HG02981 (cell line): ENCODE data around the gene ZXDC.

ENCODE experiments used
- ATAC-seq: cut with Tn5 transposase; IDR thresholded peaks from one replicate; pipeline ENCODE4 v1.9.1; 2021; ENCODE audit warnings: mild to moderate bottlenecking, moderate library complexity; ENCODE audit not compliant: unreplicated experiment

The ZXDC gene

DNA sequence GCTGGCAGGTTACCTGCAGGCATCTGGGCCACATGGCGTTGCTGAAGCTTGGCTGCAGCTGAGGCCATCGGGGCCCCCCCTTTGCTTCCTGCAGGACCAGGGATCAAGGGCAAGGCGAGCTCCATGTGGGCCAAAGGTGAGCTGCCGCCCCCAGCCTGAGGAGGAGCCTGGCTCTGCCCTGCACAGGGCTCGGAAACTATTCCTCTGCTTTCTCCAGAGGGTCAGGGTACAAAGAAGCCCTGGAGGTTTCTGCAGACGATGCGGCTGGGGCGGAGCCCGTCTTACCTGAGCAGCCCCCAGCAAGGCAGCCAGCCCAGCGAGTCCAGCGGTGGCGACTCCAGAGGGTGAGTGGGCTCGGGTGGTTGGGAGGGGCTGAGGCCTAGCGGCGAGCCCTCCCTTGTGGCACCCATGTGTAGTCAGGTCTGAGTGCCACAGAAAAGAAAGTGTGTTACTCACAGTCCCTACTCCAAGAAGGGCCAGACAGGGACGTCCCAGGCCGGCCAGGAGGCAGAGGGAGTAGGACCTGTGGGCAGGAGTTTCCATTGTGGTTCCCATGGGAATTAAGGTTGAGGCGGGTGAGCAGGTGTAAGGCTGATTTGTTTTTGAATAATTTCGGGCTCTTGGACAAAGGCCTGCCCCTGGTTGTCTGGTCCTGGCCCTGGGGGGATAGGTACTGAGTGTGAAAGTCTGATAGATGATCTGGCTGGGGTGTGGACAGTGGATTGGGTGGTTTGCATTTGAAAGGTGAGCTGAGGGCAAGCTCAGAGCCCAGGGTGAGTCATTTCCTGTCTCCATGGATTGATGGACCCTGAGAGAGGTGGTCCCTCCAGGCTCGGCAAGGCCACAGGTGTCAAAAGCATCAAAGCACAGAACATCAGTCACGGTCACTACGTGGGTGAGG is 55.6 kb downstream of the ZXDC start:
- ATAC-seq: no peak

DNA sequence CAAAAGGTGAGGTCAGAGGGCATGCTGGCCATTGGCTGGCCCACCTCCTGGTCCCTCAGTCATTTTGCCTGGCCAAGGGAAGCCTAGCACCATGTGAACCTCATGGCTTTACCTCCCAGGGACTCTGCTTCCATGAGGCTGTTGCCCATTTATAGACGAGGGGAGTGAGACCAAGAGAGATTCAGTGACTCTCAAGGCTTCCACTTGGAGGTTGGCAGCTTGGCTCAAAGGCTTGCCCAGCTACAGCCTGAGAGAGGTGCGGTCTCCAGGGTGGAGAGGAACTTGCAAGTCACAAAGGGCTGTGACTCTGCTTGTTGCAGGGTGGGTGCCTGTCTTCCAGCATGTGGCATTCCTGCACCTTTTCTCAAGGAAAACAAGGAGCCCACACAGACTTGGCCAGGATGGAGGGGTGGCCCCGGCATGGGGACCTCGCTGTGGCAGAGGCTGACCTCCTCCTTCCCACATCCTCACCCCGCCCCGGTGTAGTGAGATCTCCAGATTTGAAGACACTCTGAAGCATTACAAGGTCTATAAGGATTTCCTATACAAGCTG is 56.5 kb downstream of the ZXDC start:
- no peak for ATAC-seq

DNA sequence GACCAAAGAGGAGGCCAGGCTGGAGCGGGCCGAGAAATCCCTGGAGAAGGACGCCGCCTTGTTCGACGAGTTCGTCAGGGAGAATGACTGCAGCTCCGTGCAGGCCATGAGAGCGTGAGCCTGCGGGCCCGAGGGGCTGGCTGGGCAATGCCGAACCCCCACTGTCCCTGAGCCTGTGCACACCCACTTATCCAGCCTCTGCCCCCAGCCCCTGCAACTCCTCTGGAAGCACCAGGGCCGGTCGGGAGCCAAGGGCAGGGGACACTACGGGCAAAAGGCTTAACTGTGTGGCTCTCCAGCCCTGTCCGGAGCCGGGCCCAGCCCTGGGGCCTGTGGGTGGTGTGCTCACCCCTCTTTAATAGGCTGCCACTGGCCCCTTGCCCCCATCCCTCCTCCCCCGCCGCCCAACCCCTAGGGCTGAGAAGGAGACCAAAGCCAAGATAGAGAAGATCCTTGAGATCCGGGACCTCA is 57.0 kb downstream of the ZXDC start:
- no peak for ATAC-seq

DNA sequence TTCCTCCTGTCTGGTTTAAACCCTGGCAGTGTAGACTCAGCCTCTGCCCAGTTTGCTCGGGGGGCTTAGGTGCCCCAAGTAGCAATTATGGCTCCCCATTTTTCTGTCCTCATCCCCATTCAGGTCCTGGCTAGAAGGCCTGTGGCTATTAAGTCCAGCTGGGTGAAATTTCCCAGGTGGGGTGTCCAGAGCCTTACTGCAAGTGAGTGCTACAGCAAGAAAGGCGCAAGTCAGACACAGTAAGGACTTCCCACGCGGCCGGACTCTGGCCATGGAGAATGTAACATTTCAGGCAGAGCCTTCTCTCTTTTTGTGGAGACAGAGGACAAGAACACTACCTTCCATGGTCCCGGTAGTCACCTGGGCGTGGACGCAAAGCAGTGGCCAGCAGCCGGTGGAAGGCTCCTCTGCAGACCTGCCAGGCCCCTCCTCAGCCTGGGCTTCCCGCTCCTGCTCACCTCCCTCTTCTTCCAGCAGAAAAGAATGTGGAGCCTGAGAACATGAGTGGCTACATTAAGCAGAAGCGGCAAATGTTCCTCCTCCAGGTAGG is 57.6 kb downstream of the ZXDC start:
- ATAC-seq: no peak

DNA sequence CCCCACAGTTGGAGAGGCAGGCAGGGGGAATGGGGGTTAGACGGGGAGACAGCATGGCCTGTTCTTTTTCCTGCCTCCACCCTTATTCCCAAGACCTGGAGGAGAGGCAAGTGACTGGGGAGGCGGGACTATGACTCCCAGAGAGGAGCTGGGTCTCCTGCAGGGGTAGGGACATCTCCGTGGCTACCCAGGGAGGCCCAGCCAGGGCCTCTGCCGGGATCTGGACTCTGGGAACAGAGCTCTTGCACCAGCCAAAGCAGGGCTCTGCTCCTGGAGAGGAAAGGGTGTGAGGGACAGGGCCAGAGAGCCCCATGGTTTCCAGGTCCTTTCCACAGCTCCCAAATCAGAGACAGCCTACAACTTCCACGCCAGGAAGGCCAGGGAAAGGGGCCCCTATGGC is 58.2 kb downstream of the ZXDC start:
- no peak for ATAC-seq

DNA sequence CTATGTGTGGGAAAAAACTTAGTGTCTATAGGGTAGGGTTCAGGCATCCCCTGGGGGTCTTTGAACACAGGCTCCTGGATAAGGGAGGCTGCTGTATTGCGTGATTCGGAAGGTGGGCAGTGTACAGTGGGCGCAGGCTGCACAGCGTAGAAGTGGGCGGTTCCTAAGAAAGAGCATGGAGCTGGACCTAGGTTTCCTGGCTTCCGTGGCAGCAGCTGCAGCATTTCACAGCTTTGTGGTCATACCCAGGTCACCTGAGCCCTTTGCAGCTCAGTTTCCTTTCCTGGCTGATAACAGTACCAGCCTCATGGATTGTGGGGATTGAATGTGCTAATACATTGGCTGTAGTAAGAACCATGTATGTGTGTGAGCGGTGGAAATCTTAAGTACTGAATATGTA is 58.7 kb downstream of the ZXDC start:
- no peak for ATAC-seq

DNA sequence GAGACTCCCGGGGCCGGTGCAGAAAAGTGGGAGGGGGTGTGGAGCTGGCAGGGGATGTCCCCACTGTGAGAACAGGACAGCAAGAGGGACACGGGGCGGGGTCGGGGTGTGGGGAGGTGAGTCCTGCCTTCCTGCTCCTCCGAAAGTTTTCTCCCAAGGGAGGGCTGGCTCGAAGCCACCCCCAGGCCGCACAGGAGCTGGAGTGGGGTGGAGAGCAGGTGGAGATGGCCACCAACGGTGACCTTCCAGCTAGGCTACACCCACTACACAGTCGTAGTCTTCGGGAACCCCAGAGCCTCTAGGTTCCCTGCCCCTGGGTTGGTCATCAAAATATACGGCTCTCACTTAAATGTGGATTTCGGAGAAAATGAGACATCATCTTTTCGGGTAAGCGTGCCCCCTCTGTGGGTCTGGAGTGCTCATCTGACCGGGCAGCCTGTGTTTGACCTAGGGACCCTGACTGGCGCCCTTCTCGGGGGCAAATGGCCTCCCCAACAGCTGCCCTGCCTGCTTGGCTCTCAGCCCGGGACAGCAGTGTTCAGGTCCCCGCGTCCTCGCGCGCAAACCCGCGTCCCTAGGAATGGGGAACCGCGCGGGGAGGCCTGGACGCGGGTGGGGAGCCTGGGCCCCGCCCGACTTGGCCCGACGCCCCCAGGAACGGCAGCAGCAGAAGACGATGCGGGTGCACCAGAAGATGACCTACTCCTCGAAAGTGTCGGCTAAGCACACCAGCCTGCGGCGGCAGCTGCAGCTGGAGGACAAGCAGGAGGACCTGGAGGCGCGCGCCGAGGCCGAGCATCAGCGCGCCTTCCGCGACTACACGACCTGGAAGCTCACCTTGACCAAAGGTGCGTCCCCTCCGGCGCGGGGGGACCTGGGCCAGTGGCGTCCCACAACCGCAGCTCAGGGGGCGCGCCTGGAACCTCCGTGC is 59.8 kb downstream of the ZXDC start:
- no peak for ATAC-seq

DNA sequence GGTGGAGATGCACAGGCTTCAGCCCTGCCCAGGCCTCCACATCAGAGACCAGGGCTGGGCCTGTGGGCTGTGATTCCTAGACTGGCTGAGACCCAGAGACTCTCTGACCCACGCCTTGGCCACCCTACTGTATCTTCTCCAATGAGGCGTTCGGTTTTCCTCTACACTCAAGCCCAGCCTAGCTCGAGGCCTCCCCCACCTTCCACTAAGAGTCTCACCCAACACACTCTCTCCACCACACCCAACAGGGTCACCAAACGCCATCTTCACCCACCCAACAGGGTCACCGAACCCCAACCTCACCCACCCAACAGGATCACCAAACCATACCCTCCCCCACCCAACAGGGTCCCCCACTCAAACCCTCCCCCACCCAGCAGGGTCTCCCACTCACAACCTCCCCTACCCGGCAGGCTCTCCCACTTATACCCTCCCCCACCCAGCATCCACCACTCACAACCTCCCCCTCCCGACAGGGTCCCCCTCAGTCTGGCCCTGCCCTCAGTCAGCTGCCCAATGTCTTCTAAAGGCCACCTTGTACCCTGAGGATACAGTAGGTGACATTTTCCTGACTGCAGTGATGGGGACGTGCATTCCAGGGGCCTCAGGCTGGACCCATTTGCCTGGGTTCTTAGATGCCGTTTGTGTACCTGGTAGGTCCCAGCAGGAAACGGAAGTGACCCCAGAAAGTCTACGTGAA is 60.6 kb downstream of the ZXDC start:
- no peak for ATAC-seq

DNA sequence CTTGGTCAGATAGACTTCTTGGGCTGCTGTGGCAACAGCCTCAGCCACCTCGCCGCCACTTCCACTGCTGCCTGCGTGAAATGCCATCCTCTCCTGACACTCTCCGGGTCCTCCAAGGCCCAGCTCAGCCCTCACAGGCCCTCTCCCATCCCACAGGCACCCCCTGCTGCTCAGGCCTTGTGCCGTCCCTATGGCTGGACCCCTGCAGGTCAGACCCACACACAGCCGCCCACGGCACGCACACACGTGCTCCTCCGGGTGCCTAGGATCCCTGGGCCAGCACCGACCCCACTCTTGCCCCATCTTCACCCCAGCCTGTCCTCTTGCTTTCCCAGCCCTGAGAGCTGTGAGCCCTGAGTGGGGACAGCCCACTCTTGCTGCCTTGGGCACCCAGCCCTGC is 61.3 kb downstream of the ZXDC start:
- ATAC-seq: no peak

DNA sequence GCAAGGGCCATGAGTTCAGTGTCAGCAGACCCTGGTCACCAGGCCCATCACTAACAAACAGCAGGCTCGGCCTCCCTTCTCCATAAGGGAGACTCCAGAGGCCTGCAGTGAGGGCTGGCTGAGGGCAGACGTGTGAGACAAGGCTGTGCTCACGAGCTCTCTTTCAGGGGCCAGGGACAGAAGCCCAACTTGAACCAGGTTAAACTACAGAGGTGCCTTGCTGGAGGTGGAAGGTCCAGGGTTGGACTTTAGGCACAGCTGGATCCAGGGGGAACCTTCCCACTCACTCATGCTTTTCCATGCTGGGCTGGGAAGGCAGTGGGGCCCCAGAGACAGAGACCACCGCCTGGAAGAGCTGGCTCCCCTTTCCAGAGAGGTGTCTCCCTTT is 62.0 kb downstream of the ZXDC start:
- ATAC-seq: no peak

DNA sequence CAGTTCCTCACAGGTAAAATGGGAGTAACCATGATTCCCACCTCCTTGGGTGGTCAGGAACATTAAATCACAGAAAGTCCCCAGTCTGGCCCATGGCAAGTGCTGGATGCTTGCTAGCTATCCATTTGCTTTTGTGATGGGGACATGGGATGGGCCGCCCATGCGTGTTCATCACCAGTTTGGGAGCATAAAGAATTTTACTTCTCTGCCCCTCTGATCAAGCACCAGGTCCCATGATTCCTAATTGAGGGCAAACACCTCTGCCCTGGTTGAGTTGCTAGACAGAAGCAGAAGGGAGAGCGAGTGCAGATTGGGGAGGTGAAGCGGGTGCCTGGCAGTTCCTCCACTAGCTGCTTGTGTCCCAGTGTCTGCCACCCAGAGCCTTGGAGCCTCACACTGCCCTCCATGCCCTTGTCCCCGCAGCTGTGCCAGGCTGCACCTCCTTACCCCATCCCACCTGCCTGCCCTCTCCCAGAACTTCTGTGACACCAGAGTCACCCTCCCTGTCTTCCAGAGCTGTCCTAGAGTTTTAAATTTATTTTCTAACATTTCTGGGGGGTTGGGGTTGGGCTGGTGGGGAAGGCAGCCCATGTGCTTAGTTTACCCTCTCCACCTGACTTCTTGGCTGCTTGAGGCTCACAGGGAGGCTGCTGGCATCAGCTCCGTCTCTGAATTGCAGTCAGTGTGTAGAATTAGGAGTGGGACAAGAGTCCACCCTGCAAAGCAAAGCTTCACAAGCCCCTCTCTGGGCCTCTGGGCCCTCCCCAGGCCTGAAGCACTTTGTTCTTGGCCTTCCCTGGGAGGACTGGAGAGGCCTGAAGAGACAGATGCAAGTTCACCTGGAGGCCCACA is 62.6 kb downstream of the ZXDC start:
- ATAC-seq: no peak

DNA sequence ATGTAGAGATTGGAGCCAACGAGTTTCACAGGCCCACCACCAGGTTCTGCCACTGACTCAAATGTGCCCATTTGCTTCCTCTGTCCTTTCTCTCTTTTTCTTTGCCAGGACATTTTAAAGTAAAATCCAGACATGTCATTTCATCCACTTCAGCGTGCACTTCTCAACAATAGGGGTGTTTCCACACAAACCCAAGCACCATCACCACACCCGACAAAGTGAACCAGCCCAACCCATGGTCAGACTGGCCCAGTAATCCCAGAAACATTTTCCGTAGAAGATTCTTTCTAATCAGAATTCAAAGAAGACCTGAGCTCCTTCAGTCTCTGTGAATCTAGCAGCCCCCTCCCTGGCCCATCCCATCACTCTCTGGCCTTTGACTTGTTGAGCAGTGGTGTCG is 67.6 kb downstream of the ZXDC start:
- no peak for ATAC-seq

DNA sequence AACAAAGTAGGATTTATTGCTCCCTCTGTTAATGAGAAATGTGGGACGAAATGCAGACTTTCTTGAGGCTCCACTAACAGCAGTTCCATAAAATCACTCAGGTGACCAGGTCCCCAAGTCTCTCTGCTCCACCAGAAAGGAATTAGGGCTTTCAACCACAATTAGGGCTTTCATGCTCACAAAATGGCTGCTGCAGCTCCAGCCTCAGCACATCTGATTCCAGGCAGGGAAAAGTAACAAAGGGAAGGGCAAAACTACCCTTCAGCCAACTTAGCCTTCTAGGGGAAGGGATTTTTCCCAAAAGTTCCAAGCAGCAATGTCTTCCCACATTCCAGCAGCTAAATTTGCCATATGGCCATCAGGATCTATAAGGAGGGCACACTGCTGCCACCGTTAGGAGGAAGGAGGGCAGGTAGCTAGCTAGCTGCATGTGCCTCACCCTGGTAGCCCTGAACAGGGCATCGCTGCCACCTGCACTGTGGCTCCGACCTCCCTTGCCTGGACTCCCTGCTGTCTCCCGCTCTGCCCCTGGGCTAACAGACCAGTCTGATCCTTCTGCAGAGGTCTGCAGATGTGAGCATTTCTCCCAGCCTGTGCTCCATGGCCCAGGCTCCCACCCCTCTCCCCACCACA is 68.2 kb downstream of the ZXDC start:
- no peak for ATAC-seq

DNA sequence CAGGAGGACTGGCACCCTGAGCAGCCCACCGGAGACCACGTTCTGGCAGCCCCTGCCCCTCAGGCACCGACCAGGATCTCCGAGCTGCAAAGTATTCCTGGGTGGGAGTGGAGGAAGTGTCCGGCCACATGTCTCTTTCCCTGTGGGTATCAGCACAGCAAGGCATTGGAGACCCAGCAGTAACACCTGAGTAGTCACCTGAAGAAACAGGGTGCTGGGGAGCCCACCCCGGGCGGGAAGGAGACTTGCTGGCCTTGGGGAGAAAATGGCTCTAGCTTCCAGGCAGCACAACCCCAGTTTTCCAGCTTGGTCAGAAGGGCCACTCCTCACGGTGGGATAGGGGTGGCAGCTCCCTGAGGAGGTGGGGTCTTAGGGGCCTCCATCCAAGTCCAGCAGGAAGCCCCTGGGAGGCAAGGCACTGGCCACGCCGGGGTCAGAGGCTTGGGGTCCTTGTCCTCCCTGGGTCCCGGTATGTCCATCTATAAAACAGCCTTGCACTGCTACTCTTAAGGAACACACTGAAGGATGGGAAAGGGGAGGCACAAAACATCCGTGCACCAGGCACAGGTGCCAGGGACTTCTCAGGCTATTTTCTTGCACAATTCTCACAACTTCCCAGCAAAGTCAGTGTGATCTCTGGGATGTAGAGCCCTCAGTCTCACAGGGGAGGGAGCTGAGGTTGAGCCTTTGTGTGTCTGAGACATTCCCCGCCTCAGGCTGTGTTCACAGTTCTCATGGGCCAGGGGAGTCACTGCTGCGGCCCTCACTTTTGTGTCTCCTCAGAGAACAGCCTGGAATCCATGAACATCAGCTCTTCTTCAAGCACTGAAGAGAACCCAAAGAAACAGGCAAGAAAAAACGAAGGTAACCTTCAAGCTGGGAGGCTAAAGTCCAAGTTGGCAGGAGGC is 69.0 kb downstream of the ZXDC start:
- no peak for ATAC-seq

DNA sequence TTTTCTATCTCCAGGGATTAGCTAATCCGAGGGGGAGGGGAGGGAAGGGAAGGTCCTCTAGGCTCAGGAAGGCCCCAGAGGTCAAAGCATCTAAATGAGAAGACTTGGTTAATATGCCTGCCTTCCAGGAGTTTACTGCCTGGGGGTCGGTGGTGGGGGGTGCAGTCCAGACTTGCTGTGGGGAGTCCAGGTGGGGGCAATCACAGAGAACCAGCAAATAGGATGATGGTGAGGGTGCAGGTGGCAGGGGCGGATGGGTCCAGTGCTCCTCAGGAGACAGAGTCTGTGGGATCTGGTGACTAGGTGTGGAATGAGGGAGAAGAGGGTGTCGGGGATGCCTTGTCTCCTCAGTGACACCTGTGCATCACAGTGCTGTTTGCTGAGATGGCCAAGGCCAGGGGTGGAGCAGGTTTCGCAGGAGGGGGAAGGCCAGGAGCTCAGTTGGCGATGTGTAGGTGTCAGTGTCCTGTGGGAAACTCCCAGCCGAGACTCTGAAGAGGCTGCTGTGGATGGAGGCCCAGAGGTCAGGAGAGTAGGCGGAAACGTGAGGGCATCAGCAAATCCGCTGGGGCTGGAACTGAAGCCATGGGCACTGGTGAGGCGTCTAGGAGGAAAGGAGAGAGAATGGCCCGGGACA is 72.9 kb downstream of the ZXDC start:
- ATAC-seq: no peak

DNA sequence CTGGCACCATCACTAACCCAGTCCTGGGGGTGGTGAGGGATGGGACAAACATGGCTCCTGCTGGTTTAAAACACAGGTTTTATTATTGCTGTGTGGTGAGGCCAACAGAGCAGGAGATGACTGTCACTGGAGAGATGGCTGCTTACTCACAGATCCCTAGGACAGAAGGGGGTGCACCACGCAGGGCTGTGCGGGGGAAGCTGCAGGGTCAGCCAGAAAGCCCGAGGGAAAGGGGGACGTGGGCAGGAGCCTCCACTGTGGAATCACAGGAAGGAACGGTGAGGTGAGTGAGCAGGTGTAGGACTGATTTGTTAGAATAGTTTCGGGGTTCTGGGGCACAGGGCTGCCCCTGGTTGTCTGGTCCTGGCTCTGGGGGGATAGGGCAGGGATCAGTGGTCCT is 73.5 kb downstream of the ZXDC start:
- ATAC-seq: no peak

DNA sequence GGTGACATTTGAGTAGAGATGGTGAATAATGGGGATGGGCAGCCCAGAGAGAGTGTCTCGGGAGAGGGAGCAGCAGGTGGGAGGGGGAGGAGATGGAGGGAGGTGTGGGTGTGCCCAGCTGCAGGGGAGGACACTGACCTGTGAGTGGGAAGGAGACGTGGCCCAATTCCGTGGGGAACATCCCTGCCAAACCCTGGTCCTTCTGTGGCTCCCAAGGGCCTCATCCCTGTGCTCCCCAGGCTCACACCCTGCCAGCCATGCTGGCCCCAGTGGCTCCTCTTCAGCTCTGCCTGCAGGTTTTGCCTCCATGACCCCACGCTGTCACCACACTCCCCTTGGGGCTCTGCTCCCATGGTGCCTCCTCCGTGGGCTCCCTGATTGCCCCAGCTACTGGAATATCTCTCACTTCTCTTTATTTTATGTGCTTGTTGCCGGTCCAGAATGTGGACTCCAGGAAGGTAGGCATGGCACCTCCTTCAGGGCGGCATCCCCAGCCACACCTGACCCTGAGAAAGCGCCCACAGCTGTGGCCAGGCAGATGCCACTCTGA is 74.0 kb downstream of the ZXDC start:
- ATAC-seq: no peak
